ENCODE results near the gene NOP53.

GRCh38 chr19:47707135-47707925, 38.0 kb upstream of the NOP53 start:
- TF ChIP-seq, protein P1, sequence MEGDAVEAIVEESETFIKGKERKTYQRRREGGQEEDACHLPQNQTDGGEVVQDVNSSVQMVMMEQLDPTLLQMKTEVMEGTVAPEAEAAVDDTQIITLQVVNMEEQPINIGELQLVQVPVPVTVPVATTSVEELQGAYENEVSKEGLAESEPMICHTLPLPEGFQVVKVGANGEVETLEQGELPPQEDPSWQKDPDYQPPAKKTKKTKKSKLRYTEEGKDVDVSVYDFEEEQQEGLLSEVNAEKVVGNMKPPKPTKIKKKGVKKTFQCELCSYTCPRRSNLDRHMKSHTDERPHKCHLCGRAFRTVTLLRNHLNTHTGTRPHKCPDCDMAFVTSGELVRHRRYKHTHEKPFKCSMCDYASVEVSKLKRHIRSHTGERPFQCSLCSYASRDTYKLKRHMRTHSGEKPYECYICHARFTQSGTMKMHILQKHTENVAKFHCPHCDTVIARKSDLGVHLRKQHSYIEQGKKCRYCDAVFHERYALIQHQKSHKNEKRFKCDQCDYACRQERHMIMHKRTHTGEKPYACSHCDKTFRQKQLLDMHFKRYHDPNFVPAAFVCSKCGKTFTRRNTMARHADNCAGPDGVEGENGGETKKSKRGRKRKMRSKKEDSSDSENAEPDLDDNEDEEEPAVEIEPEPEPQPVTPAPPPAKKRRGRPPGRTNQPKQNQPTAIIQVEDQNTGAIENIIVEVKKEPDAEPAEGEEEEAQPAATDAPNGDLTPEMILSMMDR (IDR thresholded peaks at IDR 0.05; ENCODE audit: borderline replicate concordance, extremely low read depth, low read length, poor library complexity, severe bottlenecking) = peak; percentile 94
- TF ChIP-seq EZH2 (IDR thresholded peaks at IDR 0.05; ENCODE audit: borderline replicate concordance, low read depth, low read length, severe bottlenecking) = no peak
